GM15510 (cell line): ENCODE results near the gene RAP1GDS1.

Source experiments
- POLR2A ChIP-seq: IDR thresholded peaks from 3 replicates; pipeline ENCODE4 v1.6.1; 2011; ENCODE audit warnings: borderline replicate concordance; ENCODE audit not compliant: insufficient read length; ENCODE audit errors: extremely low read depth

RAP1GDS1 gene

GRCh38 chr4:98260579-98261404 lies at the start of gene RAP1GDS1:
Gene RAP1GDS1 (plus strand): TSS chr4:98261384. CDS start chr4:98261566, 182 bp downstream.
- TF ChIP-seq POLR2A = peak; percentile 85

GRCh38 chr4:98222306-98222705 lies 38.9 kb upstream of the RAP1GDS1 start:
- no peak for TF ChIP-seq POLR2A

- TF ChIP-seq POLR2A = no peak
Measured at GRCh38 chr4:98226396-98226795, 34.8 kb upstream of the RAP1GDS1 start.

- no peak for TF ChIP-seq POLR2A
Measured at GRCh38 chr4:98230961-98231360, 30.2 kb upstream of the RAP1GDS1 start.

GRCh38 chr4:98232202-98232601 lies 29.0 kb upstream of the RAP1GDS1 start:
- no peak for TF ChIP-seq POLR2A

- TF ChIP-seq POLR2A = no peak
Measured at GRCh38 chr4:98237204-98237603, 24.0 kb upstream of the RAP1GDS1 start.

- no peak for TF ChIP-seq POLR2A
Measured at GRCh38 chr4:98242063-98242462, 19.1 kb upstream of the RAP1GDS1 start.

GRCh38 chr4:98242538-98242937 lies 18.6 kb upstream of the RAP1GDS1 start:
- no peak for TF ChIP-seq POLR2A

GRCh38 chr4:98245226-98245625 lies 16.0 kb upstream of the RAP1GDS1 start:
- TF ChIP-seq POLR2A = no peak

GRCh38 chr4:98248934-98249333 lies 12.2 kb upstream of the RAP1GDS1 start:
- no peak for TF ChIP-seq POLR2A

GRCh38 chr4:98249831-98250230 lies 11.4 kb upstream of the RAP1GDS1 start:
- TF ChIP-seq POLR2A = no peak

GRCh38 chr4:98253499-98253898 lies 7.7 kb upstream of the RAP1GDS1 start:
- no peak for TF ChIP-seq POLR2A

GRCh38 chr4:98260047-98260578 lies 1.1 kb upstream of the RAP1GDS1 start:
- no peak for TF ChIP-seq POLR2A

- peak; percentile 51 for TF ChIP-seq POLR2A
Measured at GRCh38 chr4:98261405-98262291, 464 bp downstream of the RAP1GDS1 start.

GRCh38 chr4:98262431-98262830 lies 1.2 kb downstream of the RAP1GDS1 start:
- TF ChIP-seq POLR2A = no peak

- no peak for TF ChIP-seq POLR2A
Measured at GRCh38 chr4:98267498-98267897, 6.3 kb downstream of the RAP1GDS1 start.

- no peak for TF ChIP-seq POLR2A
Measured at GRCh38 chr4:98275145-98275544, 14.0 kb downstream of the RAP1GDS1 start.
